Gastrocnemius medialis (tissue), 4 donors: ENCODE data around the gene WWP2.

ENCODE experiments used
- POLR2A ChIP-seq, 2 donors: fragments of 450-650 bp; IDR thresholded peaks; one replicate each; pipeline ENCODE4 v1.6.1; 2017; ENCODE audit warnings: antibody characterized with exemption in 2 of 2, mild to moderate bottlenecking in 2 of 2, moderate library complexity in 2 of 2
- TF ChIP-seq, protein P1 (sequence below), 5 experiments: fragments of 450-650 bp in 3 of 5; fragments of 200-600 bp in 2 of 5; sonication (generic) in 2 of 5; IDR thresholded peaks in 4 of 5; conservative IDR thresholded peaks in 1 of 5; 1 replicate in 4 of 5; 2 replicates in 1 of 5; pipeline ENCODE4 v1.5.1; 2016 to 2019; ENCODE audit warnings: antibody characterized with exemption in 5 of 5, mild to moderate bottlenecking in 3 of 5, moderate library complexity in 3 of 5

DNA sequence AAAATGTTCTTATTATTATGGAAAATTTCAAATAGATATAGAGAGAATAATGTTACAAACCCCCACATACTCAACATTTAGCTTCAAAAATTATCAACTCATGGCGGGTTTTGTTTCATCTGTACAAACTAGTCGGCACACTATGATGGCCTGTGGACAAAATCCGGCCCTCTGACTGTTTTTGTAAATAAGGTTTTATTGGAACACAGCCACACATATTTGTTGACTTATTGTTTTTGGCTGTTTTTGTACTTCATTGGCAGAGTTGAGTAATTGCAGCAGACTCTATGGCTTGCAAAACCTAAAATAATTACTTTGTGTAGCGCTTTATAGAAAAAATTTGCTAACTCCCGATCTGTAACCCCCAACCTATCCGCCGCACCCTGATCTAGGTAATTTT, 147.6 kb downstream of the WWP2 start:
- TF ChIP-seq, protein P1, sequence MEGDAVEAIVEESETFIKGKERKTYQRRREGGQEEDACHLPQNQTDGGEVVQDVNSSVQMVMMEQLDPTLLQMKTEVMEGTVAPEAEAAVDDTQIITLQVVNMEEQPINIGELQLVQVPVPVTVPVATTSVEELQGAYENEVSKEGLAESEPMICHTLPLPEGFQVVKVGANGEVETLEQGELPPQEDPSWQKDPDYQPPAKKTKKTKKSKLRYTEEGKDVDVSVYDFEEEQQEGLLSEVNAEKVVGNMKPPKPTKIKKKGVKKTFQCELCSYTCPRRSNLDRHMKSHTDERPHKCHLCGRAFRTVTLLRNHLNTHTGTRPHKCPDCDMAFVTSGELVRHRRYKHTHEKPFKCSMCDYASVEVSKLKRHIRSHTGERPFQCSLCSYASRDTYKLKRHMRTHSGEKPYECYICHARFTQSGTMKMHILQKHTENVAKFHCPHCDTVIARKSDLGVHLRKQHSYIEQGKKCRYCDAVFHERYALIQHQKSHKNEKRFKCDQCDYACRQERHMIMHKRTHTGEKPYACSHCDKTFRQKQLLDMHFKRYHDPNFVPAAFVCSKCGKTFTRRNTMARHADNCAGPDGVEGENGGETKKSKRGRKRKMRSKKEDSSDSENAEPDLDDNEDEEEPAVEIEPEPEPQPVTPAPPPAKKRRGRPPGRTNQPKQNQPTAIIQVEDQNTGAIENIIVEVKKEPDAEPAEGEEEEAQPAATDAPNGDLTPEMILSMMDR (IDR thresholded peaks at IDR 0.05 in 4 of 5, conservative IDR thresholded peaks at IDR 0.05 in 1 of 5) = no peak
- no peak for TF ChIP-seq POLR2A (IDR thresholded peaks at IDR 0.05)
